ENCODE results near the gene PHLPP1. TPM values are rescaled to one million over a fixed set of nuclear protein-coding genes. Genes with fewer than 3 reads are reported as not detected.

Gene PHLPP1
- total and polyA plus RNA-seq, 2 experiments from 2014 or later = 15.7 to 73.6 TPM

GRCh38 chr18:62850619-62851306 is 135.4 kb downstream of the PHLPP1 start:
- no peak overlapping the region for H3K4me3 Mint-ChIP-seq
- peaks cover 10% of the 10 kb centered on the region; the same call in 2 of the 3 replicates for H3K36me3 Mint-ChIP-seq (ENCODE audit: low read depth)
- no peak overlapping the region for H3K4me2 ChIP-seq
- no peaks in the 10 kb centered on the region for H3K27me3 ChIP-seq (ENCODE audit: insufficient read depth)
- H3K4me1 Mint-ChIP-seq = peaks cover 34% of the 10 kb centered on the region
- no peak for ATAC-seq
- peaks cover 93% of the 10 kb centered on the region for H3K79me2 ChIP-seq (replicated peaks; ENCODE audit: insufficient read depth)
- H2AFZ ChIP-seq = no peak overlapping the region
- no peak for TF ChIP-seq NANOG (IDR thresholded peaks at IDR 0.05; ENCODE audit: borderline replicate concordance)
- TF ChIP-seq STAT1 (IDR thresholded peaks at IDR 0.05; ENCODE audit: unreplicated experiment) = no peak
- TF ChIP-seq ETS1 (IDR thresholded peaks at IDR 0.05) = no peak
- no peak for TF ChIP-seq EZH2phosphoT487 (IDR thresholded peaks at IDR 0.05; ENCODE audit: unreplicated experiment)
- TF ChIP-seq ZNF114 (CRISPR knock-in tag; IDR thresholded peaks at IDR 0.05) = no peak
- TF ChIP-seq POLR2AphosphoS5 (IDR thresholded peaks at IDR 0.05; ENCODE audit: low read depth) = no peak
- no peak for TF ChIP-seq CREB1 (CRISPR knock-in tag; IDR thresholded peaks at IDR 0.05; ENCODE audit: low read depth)
- no peak for TF ChIP-seq ZNF462 (CRISPR knock-in tag; IDR thresholded peaks at IDR 0.05)
- no peak for TF ChIP-seq REST (IDR thresholded peaks at IDR 0.05; ENCODE audit: unreplicated experiment)
- no peak for TF ChIP-seq CTCF (conservative IDR thresholded peaks at IDR 0.05; ENCODE audit: low read depth in 2 of 2)
- TF ChIP-seq EZH2 (IDR thresholded peaks at IDR 0.05; ENCODE audit: low read depth, unreplicated experiment) = no peak
- TF ChIP-seq ZNF331 (CRISPR knock-in tag; IDR thresholded peaks at IDR 0.05; ENCODE audit: low read depth) = no peak
- no peak for TF ChIP-seq JUNB (IDR thresholded peaks at IDR 0.05; ENCODE audit: unreplicated experiment)
- peaks cover 10% of the 10 kb centered on the region for H3K27me3 Mint-ChIP-seq (ENCODE audit: insufficient read depth, low read depth, poor library complexity)
- H3K4me3 ChIP-seq = no peak overlapping the region
- H3K27ac ChIP-seq (ENCODE audit: low read depth) = no peak overlapping the region
- H3K4me1 ChIP-seq (ENCODE audit: insufficient read depth) = peaks cover 20% of the 10 kb centered on the region
- no peaks in the 10 kb centered on the region for H3K36me3 ChIP-seq (ENCODE audit: insufficient read depth)
- H3F3A ChIP-seq (replicated peaks; ENCODE audit: low read depth) = no peaks in the 10 kb centered on the region
- H3K27ac Mint-ChIP-seq = peak overlapping the region; percentile 63
- H4K20me1 ChIP-seq (replicated peaks; ENCODE audit: insufficient read depth) = peaks cover 5% of the 10 kb centered on the region; the same call in 1 of the 2 replicates
- no peaks in the 10 kb centered on the region for H3K9me3 Mint-ChIP-seq
- no peak for DNase-seq (ENCODE audit: low spot score)
- no peaks in the 10 kb centered on the region for H3K9me2 ChIP-seq (ENCODE audit: insufficient read depth)
